K562 (cell line): ENCODE measurements around the gene ACACB. TPM values are rescaled to one million over a fixed set of nuclear protein-coding genes. Genes with fewer than 3 reads are reported as not detected.
A peak's percentile ranks its signal among the peaks of the same experiment; 100 is the strongest.

Experiments
- ATAC-seq: fragments of 200-7000 bp; cut with Tn5 transposase; 3 replicates; pipeline ENCODE4 v1.9.1; 2020; ENCODE audit warnings: moderate library complexity
- BruUV-seq: library from RNA; stranded (reverse); fragments of 400-500 nt; replicated peaks from 2 replicates; lab custom pipeline; 2021; lab: Mats Ljungman, UMichigan
- CTCF ChIA-PET: fragments of 300-600 bp; formaldehyde crosslinking; extraction: SDS; loops from one replicate; lab custom pipeline; 2021; ENCODE audit warnings: low intra/inter-chr PET ratio; lab: Yijun Ruan, JAX
- POLR2A ChIA-PET: fragments of 300-600, 350-650 bp; sonication (Branson Sonifier 250); formaldehyde crosslinking; extraction: SDS; loops from one replicate; lab custom pipeline; 2021; ENCODE audit warnings: antibody characterized with exemption, inconsistent platforms; lab: Yijun Ruan, JAX
- DNase-seq, 4 experiments: peaks; one replicate each; pipeline versions ENCODE4 v3.0.0 to v3.0.0-alpha.2; 2011 to 2018; ENCODE audit warnings: low spot score in 3 of 4, mixed read lengths in 3 of 4; ENCODE audit errors: extremely low read depth in 1 of 4
- FAIRE-seq: peaks from 2 replicates; lab custom pipeline; 2011; peaks lifted over from hg19 to GRCh38; lab: Jason Lieb, UNC
- H2AFZ ChIP-seq: 2 replicates; pipeline ENCODE4 v1.6.0; 2011; ENCODE audit warnings: low read depth, low read length, control low read depth, inconsistent platforms
- H3K27ac ChIP-seq: fragments of 200-600 bp; 3 replicates; pipeline ENCODE4 v1.8.0; 2011; ENCODE audit warnings: low read depth, mild to moderate bottlenecking, control low read depth, inconsistent platforms, low read length, moderate library complexity, mixed read lengths; ENCODE audit errors: extremely low read depth
- H3K27me3 ChIP-seq, 2 experiments: fragments of 300-600 bp in 1 of 2; 2 replicates in 1 of 2; 3 replicates in 1 of 2; pipeline versions ENCODE4 v1.6.0 to v1.8.0; 2011; ENCODE audit warnings: inconsistent platforms in 2 of 2, low read length in 2 of 2, mild to moderate bottlenecking in 1 of 2, mixed read lengths in 1 of 2, moderate library complexity in 1 of 2; ENCODE audit not compliant: control insufficient read depth in 2 of 2, insufficient read depth in 2 of 2
- H3K36me3 ChIP-seq: fragments of 300-600 bp; 3 replicates; pipeline ENCODE4 v1.8.0; 2011; ENCODE audit warnings: mild to moderate bottlenecking, low read length, inconsistent platforms; ENCODE audit not compliant: control insufficient read depth, insufficient read depth
- H3K4me1 ChIP-seq, 2 experiments: fragments of 200-600 bp in 1 of 2; replicated peaks in 1 of 2; 2 replicates in 1 of 2; 3 replicates in 1 of 2; pipeline versions ENCODE4 v1.5.1 to v1.8.0; 2011; ENCODE audit warnings: inconsistent platforms in 2 of 2, low read length in 2 of 2, mild to moderate bottlenecking in 1 of 2, mixed read lengths in 1 of 2, moderate library complexity in 1 of 2; ENCODE audit not compliant: control insufficient read depth in 2 of 2, insufficient read depth in 2 of 2
- H3K4me2 ChIP-seq: 2 replicates; pipeline ENCODE4 v1.6.1; 2011; ENCODE audit warnings: low read length, control low read depth, inconsistent platforms, mixed read lengths; ENCODE audit not compliant: insufficient read depth
- H3K4me3 ChIP-seq: fragments of 200-600 bp; sonication (generic), shearing (Covaris generic); 2 replicates; pipeline ENCODE4 v1.5.1; 2016; ENCODE audit warnings: control low read depth, inconsistent platforms
- H3K79me2 ChIP-seq: fragments of 200-600 bp; 3 replicates; pipeline ENCODE4 v1.8.0; 2011; ENCODE audit warnings: low read length, inconsistent platforms; ENCODE audit not compliant: control insufficient read depth, insufficient read depth
- H3K9ac ChIP-seq, 2 experiments: 2 replicates each; pipeline versions ENCODE4 v1.6.0 to v1.6.1; 2011; ENCODE audit warnings: low read depth in 2 of 2, low read length in 2 of 2, control low read depth in 1 of 2, inconsistent platforms in 1 of 2, mild to moderate bottlenecking in 1 of 2, mixed read lengths in 1 of 2; ENCODE audit not compliant: insufficient read depth in 1 of 2
- H3K9me1 ChIP-seq: one replicate; pipeline ENCODE4 v1.6.0; 2011; ENCODE audit warnings: inconsistent platforms, mild to moderate bottlenecking, low read length, moderate library complexity; ENCODE audit not compliant: control insufficient read depth, insufficient read depth
- H3K9me3 ChIP-seq: replicated peaks from 2 replicates; pipeline ENCODE4 v1.5.1; 2011; ENCODE audit warnings: low read depth, low read length, inconsistent platforms; ENCODE audit not compliant: control insufficient read depth, insufficient read depth
- H4K20me1 ChIP-seq: replicated peaks from 2 replicates; pipeline ENCODE4 v1.6.1; 2011; ENCODE audit warnings: low read length, inconsistent platforms, mixed read lengths; ENCODE audit not compliant: control insufficient read depth, insufficient read depth
- CEBPB ChIP-seq: fragments of 450-650 bp; IDR thresholded peaks from 2 replicates; pipeline ENCODE4 v1.6.1; 2016; ENCODE audit warnings: missing genetic modification characterization, missing compliant biosample characterization
- CGGBP1 ChIP-seq: fragments of 250-450 bp; sonication (Bioruptor Pico); IDR thresholded peaks from 2 replicates; pipeline ENCODE4 v1.9.0; 2021; ENCODE audit warnings: mild to moderate bottlenecking
- CREB1 ChIP-seq, 2 experiments: sonication (generic) in 1 of 2; formaldehyde crosslinking in 1 of 2; IDR thresholded peaks; 2 replicates each; pipeline versions ENCODE4 v1.6.1 to v1.8.0; 2012 to 2022; ENCODE audit warnings: inconsistent platforms in 1 of 2, mild to moderate bottlenecking in 1 of 2, missing genetic modification reagents in 1 of 2, moderate library complexity in 1 of 2
- DACH1 ChIP-seq: fragments of 450-650 bp; IDR thresholded peaks from 2 replicates; pipeline ENCODE4 v1.6.1; 2018; ENCODE audit not compliant: partially characterized antibody
- ESRRA ChIP-seq: fragments of 450-650 bp; IDR thresholded peaks from 2 replicates; pipeline ENCODE4 v1.6.1; 2014; ENCODE audit warnings: low read depth, mild to moderate bottlenecking, moderate library complexity, borderline replicate concordance
- ETV1 ChIP-seq: fragments of 450-650 bp; conservative IDR thresholded peaks from 2 replicates; pipeline ENCODE4 v1.6.1; 2016; ENCODE audit warnings: missing genetic modification characterization, control low read depth, low read depth, missing compliant biosample characterization
- HDGF ChIP-seq: fragments of 450-650 bp; IDR thresholded peaks from 2 replicates; pipeline ENCODE4 v1.6.1; 2016
- KDM1A ChIP-seq, 2 experiments: fragments of 450-650 bp; IDR thresholded peaks; 2 replicates each; pipeline ENCODE4 v1.6.1; 2016; ENCODE audit warnings: mild to moderate bottlenecking in 2 of 2
- NR2C2 ChIP-seq, 2 experiments: fragments of 200-800 bp in 1 of 2; sonication (Bioruptor generic) in 1 of 2; sonication (generic) in 1 of 2; formaldehyde crosslinking in 1 of 2; IDR thresholded peaks; 2 replicates each; pipeline versions ENCODE4 v1.6.1 to v1.8.0; 2016 to 2022; ENCODE audit warnings: mild to moderate bottlenecking in 1 of 2, missing compliant biosample characterization in 1 of 2, missing genetic modification characterization in 1 of 2, missing genetic modification reagents in 1 of 2
- PPARD ChIP-seq: fragments of 250-450 bp; sonication (Bioruptor Pico); IDR thresholded peaks from 2 replicates; pipeline ENCODE4 v1.8.0; 2022; ENCODE audit warnings: inconsistent platforms, mild to moderate bottlenecking, moderate library complexity
- SIN3B ChIP-seq: fragments of 450-650 bp; IDR thresholded peaks from 2 replicates; pipeline ENCODE4 v1.6.1; 2017; ENCODE audit warnings: low read depth, mild to moderate bottlenecking, moderate library complexity
- ZFP36 ChIP-seq: fragments of 150-350 bp; IDR thresholded peaks from 2 replicates; pipeline ENCODE4 v1.6.1; 2018; ENCODE audit warnings: low read length, low read depth; ENCODE audit not compliant: partially characterized antibody
- WGBS: fragments of 100-300 bp; shearing (Covaris generic); methylation state at CpG from one replicate; pipeline ENCODE4 v1.1.6; 2016; ENCODE audit warnings: low coverage, mixed read lengths; ENCODE audit not compliant: insufficient coverage; ENCODE audit errors: missing lambda C conversion rate; 5-methylcytosine and 5-hydroxymethylcytosine counted together
- in situ Hi-C: fragments of 300-500 bp; cut with MboI; formaldehyde crosslinking; loops from 4 replicates; pipeline ENCODE4 v1.15.0; 2018; ENCODE audit warnings: inconsistent platforms, mixed read lengths
- intact Hi-C: fragments of 100-400 bp; cut with micrococcal nuclease; formaldehyde crosslinking; loops from 2 replicates; pipeline ENCODE4 v1.14.2; 2022
- polyA plus RNA-seq, 8 experiments: library from polyadenylated mRNA; depleted of rRNA in 4 of 8; stranded (reverse) in 5 of 8; unstranded in 3 of 8; fragments of >200 nt; fragmentation: Nextera tagmentation in 2 of 8; fragmentation: Illumina TruSeq in 1 of 8; extraction: Ambion mirVana in 2 of 8; extraction: Trizol in 1 of 8; gene quantifications; 2 replicates each; pipeline versions ENCODE4 v1.2.1 to v1.2.3, GENCODE V29; 2011 to 2014; ENCODE audit warnings: inconsistent platforms in 1 of 8, missing spikeins in 1 of 8
- total RNA-seq, 7 experiments: library from RNA; depleted of rRNA in 6 of 7; stranded (reverse); fragments of >200 nt in 6 of 7; fragmentation: Illumina TruSeq in 2 of 7; extraction: Trizol in 2 of 7; gene quantifications; 2 replicates each; pipeline versions ENCODE4 v1.2.1 to v1.2.3, GENCODE V29; 2011 to 2021; ENCODE audit warnings: low replicate concordance in 1 of 7

ACACB gene
- total and polyA plus RNA-seq, 9 of the 15 experiments (the other 6 are each of a cell fraction or from before 2014, with no cell fraction given) = 0.10 to 2.5 (median 0.83) TPM

DNA sequence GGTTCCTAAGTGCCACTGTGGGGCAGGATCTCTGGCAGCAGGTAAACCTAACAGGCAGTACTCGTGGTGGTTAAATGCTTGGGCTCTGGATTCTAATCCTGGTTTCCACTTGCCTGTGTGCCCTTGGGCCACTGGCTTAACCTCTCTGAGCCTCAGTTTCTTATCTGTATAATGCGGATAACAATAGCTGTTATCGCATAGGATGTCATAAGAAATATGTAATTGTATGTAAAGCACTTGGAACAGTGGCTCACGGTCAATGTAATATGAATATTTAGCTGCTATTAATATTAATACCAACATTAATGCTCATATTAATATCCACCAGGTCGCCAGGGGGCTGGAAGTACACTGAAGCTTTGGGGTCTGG, 175.9 kb downstream of the ACACB start:
- Histone ChIP-seq H3K4me2 (no peak overlapping the region), H3K9ac (no peak overlapping the region), H3K4me3 (no peak overlapping the region), H3K9me3 (no peaks in the 10 kb centered on the region), H3K4me1 (peaks cover 0 to 15% of the 10 kb centered on the region in 2 experiments; a peak in 2 of 5 replicates), H4K20me1 (peaks cover 4% of the 10 kb centered on the region), H3K27ac (no peak overlapping the region), H3K9me1 (no peaks in the 10 kb centered on the region), H2AFZ (no peak overlapping the region), H3K36me3 (no peaks in the 10 kb centered on the region), H3K27me3 (peaks cover 8 to 67% of the 10 kb centered on the region in 2 experiments; a peak in 4 of 5 replicates), H3K79me2 (no peaks in the 10 kb centered on the region)
- ChIA-PET POLR2A (no interaction called here), CTCF (no interaction called here)
- FAIRE-seq (no peak), ATAC-seq (no peak), DNase-seq (no peak)
- BruUV-seq = no TSS peak
- in situ Hi-C loops = no loop called here
- intact Hi-C loops = no loop called here
- WGBS = 1% methylated on average over 5 of the region's 5 CpGs
- no peak for TF ChIP-seq CREB1 (IDR thresholded peaks at IDR 0.05)
- no peak for TF ChIP-seq CREB1 (CRISPR knock-in tag; IDR thresholded peaks at IDR 0.05)
- no peak for TF ChIP-seq SIN3B
- TF ChIP-seq PPARD = no peak
- TF ChIP-seq ZFP36 = peak; percentile 83
- TF ChIP-seq CEBPB (tag) = no peak
- TF ChIP-seq CGGBP1 (CRISPR knock-in tag) = no peak
- peak; percentile 71 for TF ChIP-seq DACH1
- peak in 1 of 2 experiments; percentile 26; a peak in 1 of 4 replicates for TF ChIP-seq KDM1A (IDR thresholded peaks at IDR 0.05)
- TF ChIP-seq NR2C2 (CRISPR knock-in tag; IDR thresholded peaks at IDR 0.05) = no peak
- TF ChIP-seq NR2C2 (tag; IDR thresholded peaks at IDR 0.05) = no peak
- TF ChIP-seq HDGF = no peak
- TF ChIP-seq ESRRA = no peak
- TF ChIP-seq ETV1 (tag) = no peak
